Measurements from ENCODE around the gene INSIG2.

Gene INSIG2

GRCh38 chr2:118131771-118132170 is 43.5 kb downstream of the INSIG2 start:
- no peak for DNase-seq

- DNase-seq: no peak
Measured at GRCh38 chr2:118133916-118134315, 45.6 kb downstream of the INSIG2 start.

- no peak for DNase-seq
Measured at GRCh38 chr2:118134650-118135049, 46.4 kb downstream of the INSIG2 start.

- no peak for DNase-seq
Measured at GRCh38 chr2:118145207-118145606, 56.9 kb downstream of the INSIG2 start.

- no peak for DNase-seq
Measured at GRCh38 chr2:118145806-118146205, 57.5 kb downstream of the INSIG2 start.

- no peak for DNase-seq
Measured at GRCh38 chr2:118146315-118147283, 58.3 kb downstream of the INSIG2 start.

GRCh38 chr2:118148133-118148532 is 59.9 kb downstream of the INSIG2 start:
- DNase-seq: no peak

GRCh38 chr2:118148809-118149208 is 60.5 kb downstream of the INSIG2 start:
- no peak for DNase-seq

GRCh38 chr2:118150294-118150693 is 62.0 kb downstream of the INSIG2 start:
- no peak for DNase-seq

- no peak for DNase-seq
Measured at GRCh38 chr2:118151831-118152230, 63.6 kb downstream of the INSIG2 start.

GRCh38 chr2:118153433-118153832 is 65.2 kb downstream of the INSIG2 start:
- DNase-seq: no peak

- no peak for DNase-seq
Measured at GRCh38 chr2:118154176-118154575, 65.9 kb downstream of the INSIG2 start.

Measured in NCI-H2227 treated with DMSO at 0.1 percent for 48 hours (cell line).